Gastrocnemius medialis (tissue), 4 donors: ENCODE measurements around the gene RPAP2. TPM values are rescaled to one million over a fixed set of nuclear protein-coding genes. Genes with fewer than 3 reads are reported as not detected.

Experiments used
- ATAC-seq, 2 donors: fragments of 150-250 bp; one replicate each; pipeline ENCODE4 v1.9.1; 2016
- DNase-seq, 2 donors: peaks; one replicate each; pipeline ENCODE4 v3.0.0-alpha.2; 2019
- H3K27ac ChIP-seq, 4 donors: fragments of 200-600 bp; sonication (generic); 1 replicate in 1 of 4; 2 replicates in 3 of 4; pipeline ENCODE4 v1.5.1; 2016 to 2018; ENCODE audit warnings: mild to moderate bottlenecking in 2 of 4, moderate library complexity in 1 of 4
- H3K27me3 ChIP-seq, 3 donors: fragments of 200-600 bp; sonication (generic) in 2 of 3; 1 replicate in 1 of 3; 2 replicates in 2 of 3; pipeline versions ENCODE4 v1.5.1 to v1.6.0; 2016 to 2019; ENCODE audit warnings: mild to moderate bottlenecking in 1 of 3, moderate library complexity in 1 of 3
- H3K36me3 ChIP-seq, 2 donors: fragments of 200-600 bp; sonication (generic) in 1 of 2; one replicate each; pipeline ENCODE4 v1.5.1; 2017 to 2018
- H3K4me1 ChIP-seq, 2 donors: fragments of 200-600 bp; sonication (generic) in 1 of 2; one replicate each; pipeline ENCODE4 v1.5.1; 2016 to 2017; ENCODE audit warnings: mild to moderate bottlenecking in 2 of 2
- H3K4me3 ChIP-seq, 4 donors: fragments of 200-600 bp; sonication (generic) in 3 of 4; 1 replicate in 1 of 4; 2 replicates in 3 of 4; pipeline ENCODE4 v1.5.1; 2016 to 2019; ENCODE audit warnings: mild to moderate bottlenecking in 2 of 4
- H3K9me3 ChIP-seq, 3 donors: fragments of 200-600 bp; sonication (generic) in 2 of 3; 1 replicate in 1 of 3; 2 replicates in 2 of 3; pipeline ENCODE4 v1.5.1; 2016 to 2019
- POLR2A ChIP-seq, 2 donors: fragments of 450-650 bp; IDR thresholded peaks; one replicate each; pipeline ENCODE4 v1.6.1; 2017; ENCODE audit warnings: antibody characterized with exemption in 2 of 2, mild to moderate bottlenecking in 2 of 2, moderate library complexity in 2 of 2
- in situ Hi-C, 4 donors: fragments of 200-750 bp; cut with MboI; loops; one replicate each; pipeline versions ENCODE4 v1.15.0 to v1.8.0; 2017; ENCODE audit warnings: low sequenced_read_pairs in 4 of 4
- intact Hi-C: fragments of 100-400 bp; cut with DNase I; formaldehyde crosslinking; loops from one replicate; pipeline ENCODE4 v1.15.1; 2023; ENCODE audit warnings: low total_unique reads
- total RNA-seq, 4 donors: library from RNA; depleted of rRNA; stranded (reverse); fragments of >200 nt; gene quantifications; one replicate each; pipeline versions ENCODE4 v1.1.0 to v1.2.3, GENCODE V29; 2016
- TF ChIP-seq, protein P1 (sequence below), 5 experiments: fragments of 450-650 bp in 3 of 5; fragments of 200-600 bp in 2 of 5; sonication (generic) in 2 of 5; IDR thresholded peaks in 4 of 5; conservative IDR thresholded peaks in 1 of 5; 1 replicate in 4 of 5; 2 replicates in 1 of 5; pipeline ENCODE4 v1.5.1; 2016 to 2019; ENCODE audit warnings: antibody characterized with exemption in 5 of 5, mild to moderate bottlenecking in 3 of 5, moderate library complexity in 3 of 5

Gene RPAP2
- total RNA-seq, 4 donors from 2014 or later: 11.4 to 19.1 (median 14.7) TPM

DNA sequence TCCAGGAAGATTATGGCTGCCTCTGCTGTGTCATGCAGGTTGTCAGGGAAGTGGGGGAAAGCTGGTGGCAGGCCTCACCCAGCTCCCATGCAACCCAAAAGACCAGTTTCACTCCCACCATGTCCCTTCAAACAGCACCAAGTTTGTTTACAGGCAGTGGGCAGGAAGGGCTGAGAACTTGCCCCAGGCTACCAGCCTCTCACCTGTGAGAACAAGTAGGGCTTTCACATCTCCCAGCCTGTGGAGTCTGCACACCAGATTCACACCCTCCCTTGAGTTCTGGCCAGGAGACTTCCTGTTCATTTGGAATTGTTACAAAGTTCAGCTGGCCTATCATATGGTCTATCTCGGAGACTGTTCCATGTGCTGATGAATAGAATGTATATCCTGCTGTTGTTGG lies 27.8 kb downstream of the RPAP2 start:
- Histone ChIP-seq H3K27ac (no peak overlapping the region), H3K4me3 (no peak overlapping the region), H3K27me3 (no peaks in the 10 kb centered on the region), H3K36me3 (peaks cover 7 to 34% of the 10 kb centered on the region in 2 donors), H3K9me3 (no peaks in the 10 kb centered on the region), H3K4me1 (no peaks in the 10 kb centered on the region)
- DNase-seq: no peak
- in situ Hi-C loops: no loop called here
- no peak for ATAC-seq
- intact Hi-C loops: no loop called here
- TF ChIP-seq POLR2A (IDR thresholded peaks at IDR 0.05): no peak
- TF ChIP-seq, protein P1, sequence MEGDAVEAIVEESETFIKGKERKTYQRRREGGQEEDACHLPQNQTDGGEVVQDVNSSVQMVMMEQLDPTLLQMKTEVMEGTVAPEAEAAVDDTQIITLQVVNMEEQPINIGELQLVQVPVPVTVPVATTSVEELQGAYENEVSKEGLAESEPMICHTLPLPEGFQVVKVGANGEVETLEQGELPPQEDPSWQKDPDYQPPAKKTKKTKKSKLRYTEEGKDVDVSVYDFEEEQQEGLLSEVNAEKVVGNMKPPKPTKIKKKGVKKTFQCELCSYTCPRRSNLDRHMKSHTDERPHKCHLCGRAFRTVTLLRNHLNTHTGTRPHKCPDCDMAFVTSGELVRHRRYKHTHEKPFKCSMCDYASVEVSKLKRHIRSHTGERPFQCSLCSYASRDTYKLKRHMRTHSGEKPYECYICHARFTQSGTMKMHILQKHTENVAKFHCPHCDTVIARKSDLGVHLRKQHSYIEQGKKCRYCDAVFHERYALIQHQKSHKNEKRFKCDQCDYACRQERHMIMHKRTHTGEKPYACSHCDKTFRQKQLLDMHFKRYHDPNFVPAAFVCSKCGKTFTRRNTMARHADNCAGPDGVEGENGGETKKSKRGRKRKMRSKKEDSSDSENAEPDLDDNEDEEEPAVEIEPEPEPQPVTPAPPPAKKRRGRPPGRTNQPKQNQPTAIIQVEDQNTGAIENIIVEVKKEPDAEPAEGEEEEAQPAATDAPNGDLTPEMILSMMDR (IDR thresholded peaks at IDR 0.05 in 4 of 5, conservative IDR thresholded peaks at IDR 0.05 in 1 of 5): no peak

DNA sequence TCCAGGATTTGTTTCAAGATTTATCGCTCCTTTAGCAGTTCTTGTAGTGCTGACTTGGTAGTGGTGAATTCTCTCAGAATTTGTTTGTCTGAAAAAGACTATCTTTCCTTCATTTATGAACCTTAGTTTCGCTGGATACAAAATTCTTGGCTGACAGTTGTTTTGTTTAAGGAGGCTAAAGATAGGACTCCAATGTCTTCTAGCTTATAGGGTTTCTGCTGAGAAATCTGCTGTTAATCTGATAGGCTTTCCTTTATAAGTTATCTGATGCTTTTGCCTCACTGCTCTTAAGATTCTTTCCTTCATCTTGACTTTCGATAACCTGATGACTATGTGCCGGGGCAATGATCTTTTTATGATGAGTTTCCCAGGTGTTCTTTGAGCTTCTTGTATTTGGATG lies 28.9 kb downstream of the RPAP2 start:
- Histone ChIP-seq H3K9me3 (no peaks in the 10 kb centered on the region), H3K27ac (no peak overlapping the region), H3K36me3 (peaks cover 7 to 34% of the 10 kb centered on the region in 2 donors), H3K27me3 (no peaks in the 10 kb centered on the region), H3K4me3 (no peak overlapping the region), H3K4me1 (no peaks in the 10 kb centered on the region)
- intact Hi-C loops: no loop called here
- ATAC-seq (no peak), DNase-seq (no peak)
- TF ChIP-seq, protein P1 (IDR thresholded peaks at IDR 0.05 in 4 of 5, conservative IDR thresholded peaks at IDR 0.05 in 1 of 5): no peak
- no peak for TF ChIP-seq POLR2A (IDR thresholded peaks at IDR 0.05)
- in situ Hi-C loops: no loop called here

DNA sequence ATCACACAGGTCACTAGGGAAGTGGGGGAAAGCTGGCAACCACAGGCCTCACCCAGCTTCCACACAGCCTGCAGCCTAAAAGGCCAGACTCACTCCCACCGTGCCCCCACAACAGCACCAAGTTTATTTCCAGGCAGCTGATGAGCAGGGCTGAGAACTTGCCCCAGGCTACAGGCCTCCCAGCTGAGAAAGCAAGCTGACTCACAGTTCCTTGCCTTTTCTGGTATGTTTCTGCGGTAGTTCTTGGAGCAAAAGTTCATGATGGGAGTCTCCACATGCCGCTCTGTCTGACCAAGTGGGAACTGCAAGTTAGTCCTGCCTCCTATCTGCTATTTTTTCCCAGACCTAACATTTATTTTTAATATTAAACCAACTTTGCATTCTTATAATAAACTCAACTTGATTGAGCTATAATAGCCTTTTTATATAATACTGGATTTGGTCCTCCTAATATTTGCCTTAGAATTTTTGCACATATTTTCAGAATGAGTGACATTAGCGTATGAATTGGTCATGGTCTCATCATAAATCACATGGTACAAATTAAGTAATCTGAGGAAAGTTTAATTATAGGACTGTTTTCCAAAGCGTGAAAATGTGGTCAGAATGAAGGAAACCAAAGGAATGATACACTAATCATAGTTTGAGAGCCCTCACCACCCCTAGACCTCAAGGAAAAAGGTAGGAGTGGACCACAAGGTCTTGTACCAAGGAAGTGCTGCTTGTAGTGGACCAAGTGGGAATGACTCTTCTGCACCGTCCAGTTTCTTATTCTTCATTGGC lies 30.7 kb downstream of the RPAP2 start:
- H3K4me3 ChIP-seq: no peak overlapping the region
- no peak overlapping the region for H3K27ac ChIP-seq
- in situ Hi-C loops (no loop called here), intact Hi-C loops (no loop called here)
- DNase-seq: no peak
- peaks cover 7 to 19% of the 10 kb centered on the region in 2 donors for H3K36me3 ChIP-seq
- no peaks in the 10 kb centered on the region for H3K4me1 ChIP-seq
- no peak for ATAC-seq
- no peak for TF ChIP-seq POLR2A (IDR thresholded peaks at IDR 0.05)
- TF ChIP-seq, protein P1 (IDR thresholded peaks at IDR 0.05 in 4 of 5, conservative IDR thresholded peaks at IDR 0.05 in 1 of 5): no peak
- no peaks in the 10 kb centered on the region for H3K9me3 ChIP-seq
- no peaks in the 10 kb centered on the region for H3K27me3 ChIP-seq

DNA sequence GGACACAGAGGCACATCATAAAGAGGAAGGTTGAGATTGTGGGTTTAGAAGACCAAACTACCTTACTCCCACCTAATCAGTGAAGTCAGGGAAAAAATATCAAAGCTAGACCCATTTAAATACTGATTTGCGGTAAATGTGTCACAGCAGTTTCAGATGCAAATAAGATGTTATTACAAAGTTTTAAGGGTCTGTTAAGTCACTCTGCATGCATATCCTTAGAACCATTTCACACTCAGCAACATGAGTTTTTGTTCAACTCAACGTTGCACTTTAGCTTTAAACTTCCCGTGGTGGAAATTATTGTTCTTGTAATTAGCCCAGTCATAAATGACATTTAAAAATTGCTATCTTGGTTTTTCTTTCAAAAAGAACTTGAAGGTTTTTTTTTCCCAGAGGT lies 34.8 kb downstream of the RPAP2 start:
- DNase-seq: no peak
- no peak for TF ChIP-seq POLR2A (IDR thresholded peaks at IDR 0.05)
- TF ChIP-seq, protein P1 (IDR thresholded peaks at IDR 0.05 in 4 of 5, conservative IDR thresholded peaks at IDR 0.05 in 1 of 5): no peak
- H3K27me3 ChIP-seq: no peaks in the 10 kb centered on the region
- H3K27ac ChIP-seq: no peak overlapping the region
- in situ Hi-C loops (no loop called here), intact Hi-C loops (no loop called here)
- no peaks in the 10 kb centered on the region for H3K4me1 ChIP-seq
- no peak for ATAC-seq
- no peak overlapping the region for H3K4me3 ChIP-seq
- no peaks in the 10 kb centered on the region for H3K9me3 ChIP-seq
- H3K36me3 ChIP-seq: peaks cover 0 to 23% of the 10 kb centered on the region in 2 donors
